ENCODE measurements around the gene TKTL2. TPM values are rescaled to one million over a fixed set of nuclear protein-coding genes. Genes with fewer than 3 reads are reported as not detected.

The TKTL2 gene
- total and polyA plus RNA-seq, 10 of the 15 experiments (the other 5 are each of a cell fraction or from before 2014, with no cell fraction given) = 0.03 to 0.04 (median 0.03) TPM; not detected in 7

DNA sequence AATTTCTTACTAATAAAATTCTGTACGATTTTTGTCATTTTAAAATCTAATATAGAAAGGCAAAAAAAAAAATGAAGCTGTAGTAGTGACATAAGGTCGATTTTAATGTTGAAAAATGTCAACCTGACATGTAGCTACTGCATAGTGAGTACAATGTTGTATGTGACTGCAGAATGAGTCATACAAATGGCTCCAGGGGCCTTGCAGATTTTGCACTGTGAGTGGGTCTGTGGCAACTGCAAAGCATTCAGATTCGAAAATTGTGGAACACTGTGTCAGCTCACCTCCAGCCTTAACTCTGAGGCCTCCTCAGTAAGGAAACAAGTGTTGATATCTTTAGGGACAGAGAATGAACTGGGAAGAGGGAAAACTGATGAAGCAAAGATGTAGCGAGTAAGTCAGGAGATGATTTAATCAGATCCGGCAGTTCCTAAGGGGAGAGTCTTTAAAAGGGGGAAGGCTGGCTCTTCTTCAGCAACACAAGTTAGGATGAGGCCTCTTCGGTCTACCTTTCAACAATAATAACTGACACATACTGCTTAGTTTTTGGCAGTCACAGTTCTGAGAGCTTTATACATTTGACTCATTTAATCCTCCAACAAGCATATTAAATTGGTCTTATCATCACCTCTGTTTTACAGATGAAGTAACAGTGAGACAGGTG is 24.9 kb downstream of the TKTL2 start (continued):
- TF ChIP-seq, protein P1, sequence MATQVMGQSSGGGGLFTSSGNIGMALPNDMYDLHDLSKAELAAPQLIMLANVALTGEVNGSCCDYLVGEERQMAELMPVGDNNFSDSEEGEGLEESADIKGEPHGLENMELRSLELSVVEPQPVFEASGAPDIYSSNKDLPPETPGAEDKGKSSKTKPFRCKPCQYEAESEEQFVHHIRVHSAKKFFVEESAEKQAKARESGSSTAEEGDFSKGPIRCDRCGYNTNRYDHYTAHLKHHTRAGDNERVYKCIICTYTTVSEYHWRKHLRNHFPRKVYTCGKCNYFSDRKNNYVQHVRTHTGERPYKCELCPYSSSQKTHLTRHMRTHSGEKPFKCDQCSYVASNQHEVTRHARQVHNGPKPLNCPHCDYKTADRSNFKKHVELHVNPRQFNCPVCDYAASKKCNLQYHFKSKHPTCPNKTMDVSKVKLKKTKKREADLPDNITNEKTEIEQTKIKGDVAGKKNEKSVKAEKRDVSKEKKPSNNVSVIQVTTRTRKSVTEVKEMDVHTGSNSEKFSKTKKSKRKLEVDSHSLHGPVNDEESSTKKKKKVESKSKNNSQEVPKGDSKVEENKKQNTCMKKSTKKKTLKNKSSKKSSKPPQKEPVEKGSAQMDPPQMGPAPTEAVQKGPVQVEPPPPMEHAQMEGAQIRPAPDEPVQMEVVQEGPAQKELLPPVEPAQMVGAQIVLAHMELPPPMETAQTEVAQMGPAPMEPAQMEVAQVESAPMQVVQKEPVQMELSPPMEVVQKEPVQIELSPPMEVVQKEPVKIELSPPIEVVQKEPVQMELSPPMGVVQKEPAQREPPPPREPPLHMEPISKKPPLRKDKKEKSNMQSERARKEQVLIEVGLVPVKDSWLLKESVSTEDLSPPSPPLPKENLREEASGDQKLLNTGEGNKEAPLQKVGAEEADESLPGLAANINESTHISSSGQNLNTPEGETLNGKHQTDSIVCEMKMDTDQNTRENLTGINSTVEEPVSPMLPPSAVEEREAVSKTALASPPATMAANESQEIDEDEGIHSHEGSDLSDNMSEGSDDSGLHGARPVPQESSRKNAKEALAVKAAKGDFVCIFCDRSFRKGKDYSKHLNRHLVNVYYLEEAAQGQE (IDR thresholded peaks at IDR 0.05; ENCODE audit: low read depth, low read length) = no peak
- no peak for TF ChIP-seq TCF12 (IDR thresholded peaks at IDR 0.05; ENCODE audit: low read depth, low read length)
- no peak for TF ChIP-seq SREBF1 (IDR thresholded peaks at IDR 0.05; ENCODE audit: low read length)
- TF ChIP-seq ZNF274 (IDR thresholded peaks at IDR 0.05; ENCODE audit: insufficient read depth, insufficient read length) = no peak

DNA sequence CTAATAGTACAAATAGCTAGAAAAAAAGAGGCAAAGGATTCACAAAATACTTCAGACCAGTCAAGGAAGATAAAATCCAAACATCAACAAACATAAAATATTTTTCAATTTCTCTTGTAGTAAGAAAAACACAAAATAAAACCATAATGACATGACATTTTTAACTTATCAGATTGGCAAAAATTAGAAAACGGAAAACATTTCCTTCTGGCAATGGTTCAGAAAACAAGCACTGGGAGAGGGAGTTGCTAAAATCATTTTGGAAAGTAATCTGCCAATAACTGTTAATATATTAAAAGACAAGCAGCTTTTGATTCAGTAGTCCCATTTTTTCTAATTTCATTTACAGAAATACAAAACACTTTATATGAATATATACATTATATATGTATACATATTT is 26.1 kb downstream of the TKTL2 start:
- Histone ChIP-seq H3K4me3 (no peak overlapping the region), H4K20me1 (ENCODE audit: control insufficient read depth, insufficient read depth) (no peaks in the 10 kb centered on the region), H2AFZ (ENCODE audit: control insufficient read depth, low read depth, low read length) (no peak overlapping the region), H3K27ac (ENCODE audit: control insufficient read depth, insufficient read depth) (no peak overlapping the region), H3K9ac (ENCODE audit: control insufficient read depth, insufficient read depth, low read length) (no peak overlapping the region), H3K79me2 (ENCODE audit: control insufficient read depth, insufficient read depth, low read length) (no peaks in the 10 kb centered on the region), H3K36me3 (ENCODE audit: control insufficient read depth in 2 of 2, insufficient read depth in 2 of 2, low read length in 1 of 2) (no peaks in the 10 kb centered on the region), H3K4me2 (ENCODE audit: control insufficient read depth, insufficient read depth) (no peak overlapping the region), H3K27me3 (replicated peaks in 1 of 2; ENCODE audit: control insufficient read depth in 2 of 2, insufficient read depth in 2 of 2, low read length in 1 of 2) (no peaks in the 10 kb centered on the region), H3K9me3 (replicated peaks; ENCODE audit: control insufficient read depth, insufficient read depth, low read length) (no peaks in the 10 kb centered on the region), H3K4me1 (ENCODE audit: control insufficient read depth, insufficient read depth, low read length) (no peaks in the 10 kb centered on the region)
- SMC1A ChIA-PET (ENCODE audit: uncharacterized antibody, unreplicated experiment) = no interaction called here
- POLR2A ChIA-PET = no interaction called here
- BruUV-seq (replicated peaks) = no TSS peak
- RAD21 ChIA-PET (ENCODE audit: unreplicated experiment) = no interaction called here
- intact Hi-C loops (cut with micrococcal nuclease; ENCODE audit: unreplicated experiment) (no loop called here), in situ Hi-C loops (cut with MboI) (no loop called here)
- WGBS (ENCODE audit: insufficient coverage, insufficient replicate concordance, low lambda C conversion rate, missing lambda C conversion rate) = 4% methylated on average over 1 of the region's 1 CpG
- ATAC-seq (no peak), DNase-seq (ENCODE audit: low read depth, low spot score) (no peak), FAIRE-seq (no peak)
- CTCF ChIA-PET = no interaction called here
- no peak for TF ChIP-seq SPI1 (IDR thresholded peaks at IDR 0.05; ENCODE audit: borderline replicate concordance, insufficient read depth, low read depth, low read length)
- TF ChIP-seq, protein P2, sequence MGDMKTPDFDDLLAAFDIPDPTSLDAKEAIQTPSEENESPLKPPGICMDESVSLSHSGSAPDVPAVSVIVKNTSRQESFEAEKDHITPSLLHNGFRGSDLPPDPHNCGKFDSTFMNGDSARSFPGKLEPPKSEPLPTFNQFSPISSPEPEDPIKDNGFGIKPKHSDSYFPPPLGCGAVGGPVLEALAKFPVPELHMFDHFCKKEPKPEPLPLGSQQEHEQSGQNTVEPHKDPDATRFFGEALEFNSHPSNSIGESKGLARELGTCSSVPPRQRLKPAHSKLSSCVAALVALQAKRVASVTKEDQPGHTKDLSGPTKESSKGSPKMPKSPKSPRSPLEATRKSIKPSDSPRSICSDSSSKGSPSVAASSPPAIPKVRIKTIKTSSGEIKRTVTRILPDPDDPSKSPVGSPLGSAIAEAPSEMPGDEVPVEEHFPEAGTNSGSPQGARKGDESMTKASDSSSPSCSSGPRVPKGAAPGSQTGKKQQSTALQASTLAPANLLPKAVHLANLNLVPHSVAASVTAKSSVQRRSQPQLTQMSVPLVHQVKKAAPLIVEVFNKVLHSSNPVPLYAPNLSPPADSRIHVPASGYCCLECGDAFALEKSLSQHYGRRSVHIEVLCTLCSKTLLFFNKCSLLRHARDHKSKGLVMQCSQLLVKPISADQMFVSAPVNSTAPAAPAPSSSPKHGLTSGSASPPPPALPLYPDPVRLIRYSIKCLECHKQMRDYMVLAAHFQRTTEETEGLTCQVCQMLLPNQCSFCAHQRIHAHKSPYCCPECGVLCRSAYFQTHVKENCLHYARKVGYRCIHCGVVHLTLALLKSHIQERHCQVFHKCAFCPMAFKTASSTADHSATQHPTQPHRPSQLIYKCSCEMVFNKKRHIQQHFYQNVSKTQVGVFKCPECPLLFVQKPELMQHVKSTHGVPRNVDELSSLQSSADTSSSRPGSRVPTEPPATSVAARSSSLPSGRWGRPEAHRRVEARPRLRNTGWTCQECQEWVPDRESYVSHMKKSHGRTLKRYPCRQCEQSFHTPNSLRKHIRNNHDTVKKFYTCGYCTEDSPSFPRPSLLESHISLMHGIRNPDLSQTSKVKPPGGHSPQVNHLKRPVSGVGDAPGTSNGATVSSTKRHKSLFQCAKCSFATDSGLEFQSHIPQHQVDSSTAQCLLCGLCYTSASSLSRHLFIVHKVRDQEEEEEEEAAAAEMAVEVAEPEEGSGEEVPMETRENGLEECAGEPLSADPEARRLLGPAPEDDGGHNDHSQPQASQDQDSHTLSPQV (IDR thresholded peaks at IDR 0.05) = no peak
- TF ChIP-seq, protein P3, sequence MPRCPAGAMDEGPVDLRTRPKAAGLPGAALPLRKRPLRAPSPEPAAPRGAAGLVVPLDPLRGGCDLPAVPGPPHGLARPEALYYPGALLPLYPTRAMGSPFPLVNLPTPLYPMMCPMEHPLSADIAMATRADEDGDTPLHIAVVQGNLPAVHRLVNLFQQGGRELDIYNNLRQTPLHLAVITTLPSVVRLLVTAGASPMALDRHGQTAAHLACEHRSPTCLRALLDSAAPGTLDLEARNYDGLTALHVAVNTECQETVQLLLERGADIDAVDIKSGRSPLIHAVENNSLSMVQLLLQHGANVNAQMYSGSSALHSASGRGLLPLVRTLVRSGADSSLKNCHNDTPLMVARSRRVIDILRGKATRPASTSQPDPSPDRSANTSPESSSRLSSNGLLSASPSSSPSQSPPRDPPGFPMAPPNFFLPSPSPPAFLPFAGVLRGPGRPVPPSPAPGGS (IDR thresholded peaks at IDR 0.05; ENCODE audit: borderline replicate concordance, insufficient read depth, low read depth, low read length, poor library complexity, severe bottlenecking) = no peak
- TF ChIP-seq KDM1A (IDR thresholded peaks at IDR 0.05; ENCODE audit: borderline replicate concordance) = no peak
